NCI-H345 treated with DMSO at 0.1 percent for 48 hours (cell line): ENCODE results near the gene CACNA1E.
A peak's percentile ranks its signal among the peaks of the same experiment; 100 is the strongest.

Source experiments
- DNase-seq: peaks from one replicate; lab custom pipeline; 2025; ENCODE audit not compliant: unreplicated experiment; lab: John Stamatoyannopoulos, UW

The CACNA1E gene

GRCh38 chr1:181674617-181675016 is 191.3 kb downstream of the CACNA1E start:
- peak; percentile 9 for DNase-seq

- DNase-seq = no peak
Observed at GRCh38 chr1:181675091-181675917, 192.0 kb downstream of the CACNA1E start.

GRCh38 chr1:181675918-181676190 is 192.5 kb downstream of the CACNA1E start:
- no peak for DNase-seq

- DNase-seq = peak; percentile 51
Observed at GRCh38 chr1:181676269-181676668, 193.0 kb downstream of the CACNA1E start.

- no peak for DNase-seq
Observed at GRCh38 chr1:181680332-181680731, 197.0 kb downstream of the CACNA1E start.

- no peak for DNase-seq
Observed at GRCh38 chr1:181680871-181681270, 197.6 kb downstream of the CACNA1E start.

- DNase-seq = no peak
Observed at GRCh38 chr1:181685211-181685610, 201.9 kb downstream of the CACNA1E start.

- DNase-seq = no peak
Observed at GRCh38 chr1:181701891-181702290, 218.6 kb downstream of the CACNA1E start.

- DNase-seq = peak; percentile 68
Observed at GRCh38 chr1:181704546-181704945, 221.2 kb downstream of the CACNA1E start.

- DNase-seq = no peak
Observed at GRCh38 chr1:181711820-181712219, 228.5 kb downstream of the CACNA1E start.

- no peak for DNase-seq
Observed at GRCh38 chr1:181712711-181713110, 229.4 kb downstream of the CACNA1E start.

- DNase-seq = no peak
Observed at GRCh38 chr1:181714428-181714827, 231.1 kb downstream of the CACNA1E start.

- no peak for DNase-seq
Observed at GRCh38 chr1:181718034-181718433, 234.7 kb downstream of the CACNA1E start.

- DNase-seq = no peak
Observed at GRCh38 chr1:181726320-181727012, 243.1 kb downstream of the CACNA1E start.

GRCh38 chr1:181730606-181731005 is 247.3 kb downstream of the CACNA1E start:
- no peak for DNase-seq

GRCh38 chr1:181732218-181732990 is 249.1 kb downstream of the CACNA1E start:
- no peak for DNase-seq

GRCh38 chr1:181733486-181733885 is 250.2 kb downstream of the CACNA1E start:
- DNase-seq = no peak

- no peak for DNase-seq
Observed at GRCh38 chr1:181737056-181737455, 253.7 kb downstream of the CACNA1E start.

- no peak for DNase-seq
Observed at GRCh38 chr1:181739214-181739613, 255.9 kb downstream of the CACNA1E start.

- DNase-seq = no peak
Observed at GRCh38 chr1:181742426-181742825, 259.1 kb downstream of the CACNA1E start.

GRCh38 chr1:181743878-181744312 is 260.6 kb downstream of the CACNA1E start:
- no peak for DNase-seq

GRCh38 chr1:181746224-181746623 is 262.9 kb downstream of the CACNA1E start:
- DNase-seq = no peak
